ENCODE data around the gene COIL.

COIL gene

DNA sequence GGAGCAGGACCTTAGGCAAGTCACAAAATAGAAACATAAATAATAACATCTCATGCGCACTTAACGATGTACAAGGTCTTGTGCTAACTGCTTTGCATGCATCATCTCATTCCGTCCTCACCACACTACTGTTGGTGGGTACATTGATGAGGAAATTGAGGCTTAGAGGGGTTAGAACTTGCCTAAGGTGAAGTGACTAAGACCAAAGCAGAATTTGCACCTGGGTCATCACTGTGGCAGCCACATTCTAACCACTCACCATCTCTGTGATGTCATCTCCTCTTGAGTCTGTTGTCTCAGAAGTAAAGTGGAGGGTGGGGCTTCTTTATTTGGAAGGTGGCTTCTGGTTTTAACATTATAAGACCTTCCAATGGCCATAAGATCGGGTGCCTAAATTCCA is 26.6 kb downstream of the COIL start:
- DNase-seq: no peak

DNA sequence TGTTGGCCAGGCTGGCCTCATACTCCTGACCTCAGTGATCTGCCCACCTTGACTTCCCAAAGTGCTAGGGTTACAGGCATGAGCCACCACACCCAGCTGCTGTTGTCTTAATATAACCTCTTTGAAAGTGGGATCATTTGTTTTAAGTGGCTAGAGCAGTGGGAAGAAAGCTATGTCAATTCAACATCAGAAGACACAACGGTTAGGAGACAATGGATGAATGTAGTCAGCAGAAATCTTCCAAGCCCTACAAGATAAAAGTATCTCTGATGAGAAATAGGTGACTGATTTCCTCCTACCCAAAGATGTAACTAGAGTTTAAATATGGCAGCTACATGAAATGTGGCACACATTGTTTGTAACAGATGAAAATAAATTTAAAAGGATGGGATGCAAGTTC is 27.0 kb downstream of the COIL start:
- no peak for DNase-seq

DNA sequence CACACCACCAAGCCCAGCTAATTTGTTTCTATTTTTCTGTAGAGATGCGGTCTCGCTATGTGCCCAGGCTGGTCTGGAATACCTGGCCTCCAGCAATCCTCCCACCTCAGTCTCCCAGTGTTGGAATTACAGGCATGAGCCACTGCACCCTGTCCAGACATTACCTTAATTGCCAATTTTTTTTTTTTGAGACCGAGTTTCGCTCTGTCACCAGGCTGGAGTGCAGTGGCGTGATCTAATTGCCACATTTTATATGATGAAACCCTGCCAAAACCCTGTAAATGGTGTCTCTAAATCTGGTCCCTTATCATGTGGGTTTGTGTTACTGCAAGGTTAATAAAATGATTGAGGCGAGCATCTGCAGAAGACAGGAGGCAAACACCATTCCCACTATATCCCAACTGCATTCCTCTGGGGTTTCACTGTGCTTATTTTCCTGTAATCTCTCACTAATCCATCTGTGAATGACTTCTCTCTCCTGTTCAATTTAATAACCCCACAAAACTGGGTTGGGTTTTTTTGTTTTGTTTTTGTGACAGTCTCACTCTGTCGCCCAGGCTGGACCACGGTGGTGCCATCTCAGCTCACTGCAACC is 27.6 kb downstream of the COIL start:
- DNase-seq: no peak

DNA sequence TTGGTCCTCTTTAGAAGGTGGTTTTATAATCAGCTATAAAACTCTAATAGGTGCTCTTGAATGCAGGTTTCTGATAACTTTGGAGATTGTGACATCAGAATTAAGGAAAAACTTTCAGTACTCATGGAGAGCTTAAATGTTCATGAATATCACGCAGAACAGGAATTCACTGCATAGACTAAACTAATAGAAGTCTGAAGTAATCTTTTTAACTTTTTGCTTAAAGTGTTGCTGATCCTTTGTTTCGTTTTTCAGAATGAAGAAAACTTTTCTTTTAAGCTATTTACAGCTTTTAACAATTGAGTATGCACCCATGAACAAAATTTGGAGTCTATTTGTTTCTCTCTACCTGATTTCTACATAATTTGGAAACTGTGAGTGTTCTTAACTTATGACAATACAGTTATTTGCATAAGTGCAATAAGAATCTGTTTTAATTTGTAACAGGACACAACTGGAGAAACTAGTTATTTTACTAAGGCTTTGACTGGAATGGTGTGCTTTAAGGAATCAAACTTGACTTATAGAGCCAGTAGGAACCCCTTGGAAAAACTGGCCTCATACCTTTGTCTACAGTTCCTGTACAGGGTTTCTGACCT is 30.0 kb downstream of the COIL start:
- no peak for DNase-seq

DNA sequence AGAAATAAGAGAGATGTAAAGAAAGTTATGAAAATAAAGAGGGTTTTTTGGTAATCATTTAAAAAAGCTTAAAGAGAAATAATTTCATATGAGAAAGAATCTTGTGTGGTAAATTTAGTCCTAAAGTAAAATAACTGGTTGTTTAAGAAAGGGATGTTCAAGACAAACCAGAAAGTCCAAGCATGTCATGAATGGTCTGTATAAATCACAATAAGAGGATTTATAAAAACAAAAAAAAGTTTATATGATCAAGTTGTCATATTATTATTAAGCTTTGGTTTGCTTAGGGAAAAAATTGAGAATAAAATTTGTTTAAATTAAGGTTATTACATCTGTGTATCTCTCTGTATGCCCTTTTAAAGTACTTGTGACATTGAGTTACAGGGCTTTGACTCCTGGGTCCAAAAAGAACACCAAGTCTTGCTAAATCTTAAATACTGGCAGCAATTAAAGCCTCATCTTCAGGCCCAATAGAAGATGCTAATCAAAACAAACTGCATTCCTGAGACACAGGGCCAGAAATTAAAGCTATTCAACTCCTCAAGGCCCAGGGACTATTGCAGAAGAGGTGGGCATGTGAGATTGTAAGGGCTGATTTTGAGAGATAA is 31.4 kb downstream of the COIL start:
- DNase-seq: peak; percentile 13

DNA sequence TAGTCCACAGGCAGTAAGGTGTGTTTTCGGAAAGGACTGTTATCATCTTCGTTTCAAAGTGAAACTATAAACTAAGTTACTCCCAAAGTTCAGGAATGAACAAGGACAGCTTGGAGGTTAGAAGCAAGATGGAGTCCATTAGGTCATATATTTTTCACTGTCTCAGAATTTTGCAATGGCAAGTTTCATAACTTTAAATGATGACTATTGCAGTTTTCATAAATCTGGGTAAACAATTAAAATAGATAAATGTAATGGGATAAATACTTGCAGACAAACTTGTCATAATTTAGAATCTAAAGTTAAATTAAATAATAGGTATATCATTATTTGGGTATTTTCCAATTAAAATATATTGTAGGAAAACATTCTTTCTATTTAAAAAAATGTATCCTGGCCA is 32.3 kb downstream of the COIL start:
- DNase-seq: no peak

DNA sequence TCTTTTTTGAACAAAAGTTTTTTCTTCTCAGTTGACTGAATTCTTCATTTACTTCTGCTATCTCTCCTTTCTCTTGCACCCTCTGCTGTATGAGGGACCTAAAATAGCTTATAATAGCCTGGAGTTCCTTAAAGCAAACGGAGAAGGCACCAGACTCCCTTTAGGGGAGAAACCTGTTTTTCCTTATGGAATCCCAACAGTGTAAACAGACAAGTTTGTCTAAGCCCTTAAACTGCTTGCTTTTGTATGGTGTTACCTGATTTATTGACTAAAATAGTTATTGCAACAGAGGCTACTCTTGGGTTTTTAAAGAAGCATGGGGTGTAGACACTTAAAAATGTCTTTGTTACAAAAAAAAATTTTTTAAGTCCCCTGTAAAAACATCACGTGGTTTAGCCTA is 34.1 kb downstream of the COIL start:
- no peak for DNase-seq

DNA sequence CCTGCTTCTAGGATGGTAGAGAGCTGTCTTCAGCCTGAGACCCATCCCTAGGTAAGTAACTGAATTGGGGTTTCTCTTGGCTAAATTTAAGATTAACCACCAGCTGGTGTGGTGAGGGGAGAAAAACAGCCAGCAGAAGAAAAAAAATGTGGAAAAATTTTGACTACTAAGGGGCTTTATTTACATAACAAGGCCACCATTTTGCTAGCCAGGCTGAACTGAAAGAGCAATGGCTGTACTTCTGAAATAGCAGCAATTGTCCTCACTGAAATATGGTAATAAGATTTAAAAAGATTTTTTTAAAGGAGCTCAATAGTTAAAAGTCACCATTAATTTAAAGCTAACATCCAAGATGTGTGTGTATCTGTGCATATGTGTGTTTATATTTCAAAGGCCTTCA is 34.6 kb downstream of the COIL start:
- no peak for DNase-seq

DNA sequence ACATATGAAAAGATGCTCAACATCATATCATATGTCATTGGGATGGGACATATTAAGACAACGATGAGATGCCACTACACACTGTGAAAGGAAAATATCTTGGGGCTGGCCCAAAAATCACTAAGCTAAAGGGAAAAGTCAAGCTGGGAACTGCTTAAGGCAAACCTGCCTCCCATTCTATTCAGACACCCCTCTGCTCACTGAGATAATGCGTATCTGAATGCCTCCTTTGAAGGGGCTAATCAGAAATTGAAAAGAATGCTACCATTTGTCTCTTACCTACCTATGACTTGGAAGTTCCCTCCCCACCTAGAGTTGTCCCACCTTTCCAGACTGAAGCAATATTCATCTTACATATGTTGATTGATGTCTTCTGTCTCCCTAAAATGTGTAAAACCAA is 35.8 kb downstream of the COIL start:
- no peak for DNase-seq

DNA sequence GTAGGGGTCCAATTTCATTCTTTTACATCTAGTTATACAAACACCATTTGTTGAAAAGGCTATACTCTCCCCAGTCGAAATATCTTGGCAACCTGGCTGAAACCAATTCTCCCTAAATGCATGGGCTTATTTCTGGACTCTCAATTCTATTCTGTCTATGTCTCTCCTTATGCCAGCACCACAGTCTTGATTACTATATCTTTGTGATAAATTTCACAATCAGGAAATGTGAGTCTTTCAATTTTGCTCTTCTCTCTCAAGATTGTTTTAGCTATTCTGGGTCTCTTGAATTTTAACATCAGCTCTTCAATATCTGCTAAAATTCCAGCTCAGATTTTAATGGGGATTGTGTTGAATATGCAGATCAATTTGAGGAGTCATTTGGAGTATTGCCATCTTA is 41.1 kb downstream of the COIL start:
- DNase-seq: no peak

DNA sequence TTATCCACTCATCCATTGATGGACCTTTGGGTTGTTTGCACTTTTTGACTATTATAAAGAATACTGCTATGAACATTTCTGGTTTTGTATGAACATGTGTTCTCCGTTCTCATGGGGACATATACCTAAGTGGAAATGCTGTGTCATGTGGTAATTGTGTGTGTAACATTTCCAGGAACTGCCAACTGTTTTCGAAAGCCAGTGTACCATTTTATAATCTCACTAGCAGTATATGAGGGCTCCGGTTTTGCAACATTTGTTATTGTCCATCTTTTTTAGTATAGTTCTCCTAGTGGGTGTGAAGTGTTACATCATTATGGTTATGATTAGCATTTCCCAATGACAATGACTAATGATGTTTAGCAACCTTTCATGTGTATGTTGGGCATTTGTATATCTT is 41.9 kb downstream of the COIL start:
- DNase-seq: peak; percentile 43

DNA sequence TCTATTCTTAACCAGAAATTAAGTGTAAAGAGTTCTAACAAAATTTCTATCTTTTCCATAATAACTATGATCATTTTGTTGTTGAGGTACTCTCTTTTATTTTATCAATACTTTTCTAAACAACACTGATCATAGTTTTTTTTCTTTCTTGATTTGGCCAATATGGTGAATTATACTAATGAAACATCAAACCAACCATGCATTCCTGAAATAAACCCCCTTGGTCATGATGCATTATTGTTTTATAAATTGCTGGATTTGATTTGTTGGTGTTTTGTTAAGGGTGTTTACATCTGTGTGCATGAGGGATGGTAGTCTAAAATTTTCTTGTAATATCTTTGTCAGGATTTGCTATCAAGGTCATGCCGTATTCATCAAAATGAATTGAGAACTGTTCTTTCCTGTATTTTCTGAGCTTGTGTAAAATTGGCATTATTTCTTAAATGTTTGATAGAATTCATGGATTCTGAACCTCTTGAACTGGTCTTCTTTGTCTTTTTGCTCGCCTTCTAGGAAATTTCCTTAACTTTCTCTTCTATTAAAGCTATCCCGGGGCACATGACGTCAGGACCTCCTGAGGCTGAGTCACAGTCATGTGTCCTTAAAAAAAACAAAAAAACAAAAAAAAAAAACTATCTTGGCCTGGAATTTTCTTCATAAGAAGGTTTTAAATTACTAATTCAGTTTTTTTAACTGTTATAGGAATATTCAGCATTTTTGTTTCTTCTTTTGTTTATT is 43.1 kb downstream of the COIL start:
- no peak for DNase-seq

DNA sequence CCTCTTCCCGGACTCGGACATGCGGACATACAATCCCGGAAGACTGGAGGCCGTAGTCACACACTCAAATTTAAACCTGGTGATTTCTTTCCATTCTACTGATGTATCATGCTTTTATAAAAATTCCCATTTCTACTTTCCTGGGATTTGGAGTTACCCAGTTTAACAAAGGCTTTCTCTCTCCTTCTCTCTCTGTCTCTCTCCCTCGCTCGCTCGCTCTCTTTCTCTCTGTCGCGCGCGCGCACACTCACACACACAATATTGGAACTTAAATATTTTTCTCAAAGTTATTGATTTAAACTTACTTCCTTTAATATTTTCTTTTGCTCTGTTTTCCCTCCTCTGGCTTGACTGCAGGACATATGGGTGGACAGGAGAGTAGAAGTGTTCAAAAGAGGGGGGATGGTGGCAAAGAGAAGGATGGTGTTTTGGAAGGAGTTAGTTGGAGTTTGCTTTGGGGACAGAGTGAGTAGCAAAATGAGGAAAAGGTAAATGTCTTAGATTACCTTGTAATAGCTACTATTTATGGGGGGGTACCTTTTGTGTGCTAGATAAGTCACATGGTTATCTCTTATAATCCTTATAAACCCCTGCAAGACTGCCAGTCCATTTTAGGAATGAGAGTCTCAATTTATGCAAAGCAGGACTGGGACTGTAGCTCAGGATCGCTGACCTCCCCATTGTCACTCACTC is 46.1 kb downstream of the COIL start:
- peak; percentile 47 for DNase-seq

DNA sequence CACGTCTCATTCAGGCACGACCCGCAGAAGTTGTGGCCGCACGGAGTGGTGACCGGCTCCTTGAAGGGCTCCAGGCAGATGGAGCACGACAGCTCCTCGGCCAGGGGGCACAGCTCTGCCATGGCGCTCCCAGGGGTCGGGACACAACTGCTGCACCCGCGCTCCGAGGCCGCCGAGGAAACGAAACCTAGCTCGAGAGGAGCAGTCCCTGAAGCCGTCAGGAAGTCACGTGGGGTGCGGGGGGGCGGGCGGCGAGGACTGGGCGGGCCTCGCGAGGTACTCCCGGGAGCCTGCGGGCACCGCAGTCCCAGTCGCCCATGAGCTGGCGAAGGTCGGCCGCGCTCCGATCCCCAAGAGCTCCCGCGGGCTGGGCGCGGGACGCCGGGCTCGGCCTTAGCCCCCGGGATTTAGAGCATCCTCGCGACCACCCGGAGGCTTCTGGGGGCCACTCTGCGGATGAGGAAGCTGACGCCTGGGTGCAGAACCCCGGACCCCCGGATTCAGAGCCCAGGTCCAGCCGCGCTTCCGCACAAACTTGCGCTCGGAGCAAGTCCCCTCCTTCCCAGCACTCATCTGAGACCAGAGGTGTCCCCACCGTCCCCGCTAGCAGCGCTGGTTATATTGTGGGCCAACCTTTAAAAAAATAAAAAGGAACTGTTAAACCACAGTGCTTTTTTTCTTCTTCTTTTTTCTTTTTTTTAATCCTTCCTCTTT is 46.8 kb downstream of the COIL start, which contains the start of gene TRIM25:
Gene TRIM25 (minus strand): TSS at position 183 of the 714 bp plus-strand sequence. CDS start 61 bp downstream, at position 122.
- DNase-seq: peak; percentile 83

DNA sequence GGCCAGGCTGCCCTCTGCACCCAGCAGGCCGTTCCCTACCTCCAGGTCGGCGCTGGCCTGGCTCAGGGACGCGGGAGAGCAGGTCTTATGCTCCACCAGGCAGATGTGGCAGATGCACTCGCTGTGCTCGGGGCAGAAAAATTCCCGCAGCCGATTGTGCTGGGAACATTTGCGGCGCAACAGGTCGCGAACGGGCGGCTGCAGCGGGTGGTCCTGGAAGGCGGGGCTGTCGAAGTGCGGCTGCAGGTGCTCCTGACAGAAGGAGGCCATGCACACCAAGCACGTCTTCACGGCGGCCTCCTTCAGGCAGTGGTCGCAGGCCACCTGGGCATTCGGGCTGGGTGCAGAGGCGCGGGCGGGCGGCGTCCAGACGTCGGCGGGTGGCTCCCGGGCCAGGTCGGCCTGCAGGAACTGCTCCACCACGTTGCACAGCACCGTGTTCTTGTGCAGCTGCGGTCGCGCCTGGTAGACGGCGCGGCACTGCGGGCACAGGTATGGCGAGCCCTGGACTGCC is 47.4 kb downstream of the COIL start:
- no peak for DNase-seq

DNA sequence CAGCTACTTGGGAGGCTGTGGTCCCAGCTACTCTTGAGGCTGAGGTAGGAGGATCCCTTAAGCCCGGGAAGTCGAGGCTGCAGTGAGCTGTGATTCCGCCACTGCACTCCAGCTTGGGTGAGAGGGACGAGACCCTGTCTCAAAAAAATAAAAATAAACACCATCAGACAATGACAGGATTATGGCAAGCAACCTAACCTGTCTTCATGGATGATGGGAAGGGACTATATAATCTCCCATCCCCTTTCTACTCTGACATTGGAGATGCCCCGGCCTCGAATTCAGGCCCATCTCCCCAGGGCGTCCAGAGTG is 47.9 kb downstream of the COIL start:
- DNase-seq: no peak

DNA sequence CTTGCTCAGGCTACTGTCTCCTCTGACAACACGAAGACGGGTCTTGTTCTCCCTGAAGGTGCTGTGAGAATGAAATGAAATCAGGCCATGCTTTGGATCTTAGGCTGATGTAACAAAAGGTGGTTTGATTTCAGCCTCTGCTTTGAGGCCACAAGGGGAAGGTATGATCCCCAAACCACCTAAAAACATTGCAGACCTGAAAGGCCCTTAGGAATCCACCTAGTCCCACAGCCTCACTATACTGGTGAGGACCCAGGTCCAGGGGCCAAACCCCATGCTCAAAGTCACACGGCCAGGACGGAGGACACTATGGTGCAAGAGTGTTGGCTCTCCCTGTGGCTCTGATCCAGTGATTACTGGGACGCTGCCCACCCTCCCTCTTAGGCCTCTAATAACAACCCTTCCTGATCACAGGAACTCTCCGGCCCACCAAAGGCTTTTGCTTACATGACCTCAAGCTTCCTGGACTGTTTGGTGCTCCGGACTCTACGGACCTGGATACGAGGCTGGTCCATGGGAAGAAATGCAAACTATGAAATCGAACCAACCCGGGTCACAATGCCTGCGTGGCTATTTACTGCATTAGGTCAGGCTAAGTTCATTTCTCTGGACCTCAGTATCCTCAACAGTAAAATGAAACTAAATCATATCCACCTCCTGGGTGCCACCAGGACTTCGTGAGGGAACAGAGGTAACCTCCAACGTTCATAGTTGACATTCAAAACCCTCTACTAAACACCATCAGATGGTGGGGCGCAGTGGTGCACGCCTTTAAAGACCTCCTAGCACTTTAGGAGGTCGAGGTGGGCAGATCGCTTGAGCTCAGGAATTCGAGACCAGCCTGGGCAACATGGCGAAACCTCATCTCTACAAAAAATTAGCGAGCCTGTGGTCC is 48.5 kb downstream of the COIL start:
- no peak for DNase-seq

DNA sequence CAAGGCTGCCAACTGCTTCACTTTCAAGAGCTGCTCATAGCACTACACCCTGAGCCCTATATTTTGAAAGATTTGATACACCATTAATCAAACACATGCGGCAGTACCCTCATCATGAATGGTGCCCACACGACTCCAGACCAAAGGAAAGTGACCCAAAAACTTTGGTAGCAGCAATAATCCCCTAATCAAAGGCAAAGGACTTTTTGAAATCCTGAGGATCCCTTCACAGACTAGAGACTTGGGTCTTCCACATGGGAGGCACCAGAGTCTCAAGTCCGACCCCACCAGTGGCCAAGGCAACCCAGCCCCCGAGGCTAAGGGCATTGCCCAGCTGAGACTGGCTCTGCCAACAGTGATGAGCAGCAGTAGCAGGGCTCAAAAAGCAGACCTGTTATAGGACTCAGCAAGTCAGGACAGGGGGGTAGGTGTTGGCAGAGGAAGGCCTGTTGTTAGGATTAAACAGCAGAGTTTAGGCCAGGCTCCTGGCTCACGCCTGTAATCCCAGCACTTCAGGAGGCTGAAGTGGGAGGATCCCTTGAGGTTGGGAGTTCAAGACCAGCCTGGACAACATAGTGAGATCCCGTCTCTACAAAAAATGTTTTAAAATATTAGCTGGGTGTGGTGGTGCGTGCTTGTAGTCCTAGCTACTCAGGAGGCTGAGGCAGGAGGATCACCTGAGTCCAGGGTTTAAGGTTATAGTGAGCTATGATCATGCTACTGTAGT is 50.2 kb downstream of the COIL start:
- no peak for DNase-seq

DNA sequence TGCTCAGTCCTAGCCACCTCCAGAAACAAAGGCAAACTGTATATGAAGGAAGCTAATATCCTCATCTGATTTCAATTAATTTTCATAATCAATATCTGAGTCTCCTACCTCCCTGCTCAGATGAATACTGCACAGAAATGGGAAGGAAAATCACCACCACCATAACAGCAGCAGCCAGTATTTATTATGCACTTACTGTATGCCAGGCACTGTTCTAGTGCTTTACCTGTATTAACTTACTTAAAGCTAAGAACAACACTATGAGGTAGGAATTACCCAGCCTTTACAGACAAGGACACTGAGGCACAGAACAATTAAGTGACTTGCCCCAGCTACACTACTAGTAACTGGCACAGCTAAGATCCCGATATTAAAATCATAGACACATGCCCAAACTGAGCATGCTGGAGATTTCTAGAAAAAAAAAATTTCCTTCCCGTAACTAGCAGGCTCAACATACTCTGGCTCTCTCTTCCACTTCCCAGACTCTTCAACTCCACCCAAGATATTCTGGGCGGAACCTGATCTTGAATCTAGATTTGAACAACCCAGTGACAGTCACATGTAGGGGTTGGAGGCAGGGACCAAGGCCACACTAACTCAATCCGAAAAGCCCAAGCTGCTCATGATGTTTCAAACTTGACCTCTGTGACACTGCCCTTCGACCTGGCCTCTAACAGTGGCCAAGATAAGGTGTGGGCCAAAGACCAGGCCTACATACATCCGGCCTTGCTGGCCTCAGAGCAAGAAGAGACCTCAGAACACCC is 50.9 kb downstream of the COIL start:
- peak; percentile 82 for DNase-seq

DNA sequence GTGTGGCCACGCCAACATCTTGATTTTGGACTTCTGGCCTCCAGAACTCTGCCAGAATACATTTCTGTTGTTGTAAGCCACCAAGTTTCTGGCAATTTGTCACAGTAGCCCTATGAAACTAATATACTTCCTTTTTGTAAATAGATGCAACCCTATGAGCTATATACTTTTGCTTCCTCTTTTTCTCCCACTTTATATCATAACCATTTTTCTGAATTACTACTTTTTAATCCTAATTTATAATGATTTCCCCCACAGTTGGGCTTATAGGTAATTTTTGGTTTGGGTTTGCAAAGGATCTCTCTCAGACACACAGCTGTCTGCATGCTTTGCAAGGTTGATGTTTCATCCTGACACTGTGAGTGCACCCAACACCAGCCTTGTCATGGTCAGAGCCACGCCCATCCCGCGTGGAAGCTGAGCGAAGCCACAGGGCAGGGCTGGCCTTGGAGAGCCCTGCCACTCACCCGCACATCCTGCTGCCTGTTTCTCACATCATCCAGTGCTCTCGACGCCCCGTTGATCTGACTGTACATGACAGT is 52.8 kb downstream of the COIL start:
- peak; percentile 72 for DNase-seq

Measured in hematopoietic multipotent progenitor cell treated with erythropoietin and hydrocortisone succinate and interleukin-3 and kit ligand, for 8 days (in vitro differentiated cells).